GM19438 (cell line): ENCODE results near the gene METRN.
"Not testable (repeated sequence)": the region's sequence is repeated elsewhere in the genome, so short reads cannot be mapped to it uniquely, and the experiment has no call there.

ENCODE experiments used
- ATAC-seq: cut with Tn5 transposase; IDR thresholded peaks from one replicate; pipeline ENCODE4 v1.9.1; 2021; ENCODE audit warnings: low read depth; ENCODE audit not compliant: unreplicated experiment

The METRN gene

DNA sequence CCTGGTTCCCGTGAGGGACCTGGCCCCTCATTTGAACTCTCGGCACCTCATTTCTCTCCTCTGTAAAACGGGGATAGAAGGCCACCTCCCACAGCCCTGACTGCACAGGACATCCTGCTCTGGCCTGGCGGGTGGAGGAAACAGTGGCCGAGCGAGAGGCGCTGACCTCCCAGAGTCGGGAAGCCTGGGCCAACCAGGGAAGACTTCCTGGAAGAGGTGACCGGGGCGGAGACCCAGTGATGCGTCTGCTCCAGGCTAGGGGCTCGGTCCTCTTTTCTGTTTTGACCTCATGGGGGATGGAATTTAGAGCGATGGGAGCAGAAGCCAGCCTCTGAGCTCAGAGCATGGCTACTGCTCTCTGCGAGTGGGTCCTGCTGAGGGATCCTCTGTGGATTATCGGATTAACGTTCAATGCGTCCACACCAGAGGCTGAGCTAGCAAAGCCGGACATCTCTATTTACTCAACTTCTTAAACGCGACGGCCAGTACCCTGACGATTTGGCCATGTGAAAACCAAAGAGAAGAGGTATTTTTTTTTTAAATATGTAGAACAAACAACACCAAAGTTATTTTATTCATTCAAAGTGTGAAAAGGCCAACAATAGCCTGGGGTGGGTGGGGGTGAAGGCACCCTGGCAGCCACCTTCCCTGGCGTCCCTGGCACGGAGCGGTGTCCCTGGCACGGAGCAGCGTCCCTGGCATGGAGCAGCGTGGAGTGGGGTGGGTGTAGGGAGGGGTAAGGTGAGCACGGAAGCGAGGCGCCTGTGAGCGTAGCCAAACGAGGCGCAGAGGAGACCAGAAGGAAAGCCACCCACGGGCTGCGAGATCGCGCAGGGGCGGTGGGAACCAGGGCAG, 36.5 kb downstream of the METRN start:
- no peak for ATAC-seq

DNA sequence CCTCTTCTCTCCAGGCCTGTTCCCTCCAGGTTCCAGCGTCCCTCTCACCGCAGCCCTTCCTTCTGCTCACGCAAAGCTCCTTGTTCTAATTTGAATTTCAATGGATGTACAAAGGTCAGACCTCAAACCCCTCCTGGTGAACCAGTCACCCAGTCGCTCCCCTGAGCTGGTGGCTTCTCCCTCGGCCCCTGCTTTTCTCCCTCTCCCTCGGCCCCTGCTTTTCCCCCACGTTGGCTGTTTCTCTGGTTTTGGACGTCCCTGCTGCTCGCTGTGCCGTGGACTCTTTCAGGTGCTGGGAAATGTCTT, 37.0 kb downstream of the METRN start:
- no peak for ATAC-seq

DNA sequence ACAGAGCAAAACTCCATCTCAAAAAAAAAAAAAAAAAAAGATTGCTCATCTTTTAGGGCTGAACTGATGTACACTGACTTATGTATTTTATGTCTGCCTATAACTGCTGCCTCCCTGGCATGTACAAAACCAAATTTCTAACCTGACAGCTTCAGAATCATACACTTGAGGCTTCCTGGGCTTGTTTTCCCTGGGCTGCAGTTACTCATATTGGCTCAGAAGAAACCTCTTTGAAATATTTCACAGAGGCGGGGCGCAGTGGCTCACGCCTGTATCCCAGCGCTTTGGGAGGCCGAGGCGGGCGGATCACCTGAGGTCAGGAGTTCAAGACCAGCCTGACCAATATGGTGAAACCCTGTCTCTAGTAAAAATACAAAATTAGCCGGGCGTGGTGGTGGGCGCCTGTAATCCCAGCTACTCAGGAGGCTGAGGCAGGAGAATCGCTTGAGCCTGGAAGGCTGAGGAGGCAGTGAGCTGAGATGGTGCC, 39.2 kb downstream of the METRN start:
- not testable (repeated sequence) for ATAC-seq

DNA sequence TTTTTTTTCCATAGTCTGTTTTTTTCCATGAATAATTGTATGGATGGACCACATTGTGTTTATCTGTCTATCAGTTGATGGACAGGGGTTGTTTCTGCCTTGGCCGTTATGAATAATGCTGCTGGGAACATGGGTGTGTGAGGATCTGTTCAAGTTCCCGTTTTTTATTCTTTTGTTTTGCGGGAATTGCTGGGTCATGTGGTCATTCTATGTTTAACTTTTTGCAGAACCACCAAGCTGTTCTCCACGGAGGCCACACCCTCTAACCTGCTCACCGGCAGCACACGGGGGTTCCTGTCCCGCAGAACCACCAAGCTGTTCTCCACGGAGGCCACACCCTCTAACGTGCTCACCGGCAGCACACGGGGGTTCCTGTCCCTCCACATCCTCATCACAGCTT, 39.7 kb downstream of the METRN start:
- ATAC-seq = no peak

DNA sequence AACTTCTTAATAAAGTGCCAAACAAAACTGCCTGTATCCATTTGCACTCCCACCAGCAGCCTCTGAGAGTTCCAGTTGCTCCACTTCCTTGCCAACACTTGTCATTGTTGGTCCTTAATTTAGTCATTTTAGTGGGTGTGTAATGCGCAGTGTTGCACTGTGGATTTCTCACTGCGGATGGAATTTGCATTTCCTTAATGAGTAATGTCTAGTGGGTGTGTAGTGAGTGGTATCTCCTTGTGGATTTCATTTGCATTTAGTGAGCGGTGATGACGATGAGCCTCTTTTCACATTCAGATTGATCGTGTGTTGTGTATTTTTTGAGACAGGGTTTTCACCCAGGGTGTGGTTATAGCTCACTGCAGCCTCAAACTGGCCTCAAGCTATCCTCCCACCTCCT, 41.5 kb downstream of the METRN start:
- no peak for ATAC-seq

DNA sequence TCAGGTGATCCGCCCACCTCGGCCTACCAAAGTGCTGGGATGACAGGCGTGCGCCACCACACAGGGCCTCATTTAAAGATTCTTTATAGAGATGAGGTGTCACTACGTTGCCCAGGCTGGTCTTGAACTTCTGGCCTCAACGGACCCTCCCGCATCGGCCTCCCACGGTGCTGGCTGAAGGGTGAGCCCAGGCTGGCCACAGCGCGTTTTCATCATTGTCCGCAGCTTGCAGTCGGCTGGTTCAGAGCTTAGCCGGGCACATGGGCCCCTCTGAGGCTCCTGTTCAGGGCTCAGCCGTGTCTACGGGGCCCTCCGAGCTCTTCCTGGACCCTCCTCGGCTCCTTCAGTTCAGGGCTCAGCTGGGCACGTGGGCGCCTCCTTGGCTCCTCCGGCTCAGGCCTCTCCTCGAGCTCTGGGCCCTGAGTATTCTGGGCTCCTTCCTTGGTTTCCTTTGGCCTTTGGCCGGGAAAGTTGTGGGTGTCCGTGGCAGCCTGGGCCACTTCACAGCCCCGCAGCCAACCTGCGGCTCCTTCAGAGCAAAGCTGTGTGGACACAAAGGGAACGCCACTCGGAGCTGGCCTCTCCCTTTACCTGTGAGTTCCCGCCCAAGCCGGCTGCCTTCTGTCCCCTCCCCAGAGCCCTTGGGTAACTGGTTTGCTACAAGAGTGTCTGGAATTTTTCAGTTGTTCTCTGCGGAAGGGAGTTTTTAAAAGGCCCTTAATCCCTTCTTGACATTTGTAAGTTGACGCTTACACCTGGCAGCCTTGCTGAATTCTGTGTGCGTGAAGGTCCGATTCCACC, 44.4 kb downstream of the METRN start:
- ATAC-seq = no peak

DNA sequence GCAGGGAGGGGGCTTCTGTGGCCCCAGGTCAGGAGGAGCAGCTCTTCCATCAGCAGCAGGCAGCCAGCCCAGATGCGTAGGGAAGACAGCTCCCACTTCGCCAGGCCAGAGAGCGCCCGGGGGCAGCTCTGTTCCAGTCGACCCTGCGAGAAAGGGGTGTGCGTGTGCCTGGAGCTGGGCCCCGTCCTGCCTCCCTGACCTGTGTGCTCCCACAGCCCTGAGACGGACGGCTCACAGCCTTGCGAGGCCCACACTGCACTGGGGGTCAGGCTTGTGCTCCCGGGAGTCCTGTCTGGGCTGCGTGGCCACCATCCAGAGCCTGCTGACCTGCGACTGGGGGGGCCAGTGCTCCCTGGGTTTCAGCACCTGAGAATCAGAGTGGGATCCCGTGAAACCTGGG, 45.1 kb downstream of the METRN start:
- no peak for ATAC-seq

DNA sequence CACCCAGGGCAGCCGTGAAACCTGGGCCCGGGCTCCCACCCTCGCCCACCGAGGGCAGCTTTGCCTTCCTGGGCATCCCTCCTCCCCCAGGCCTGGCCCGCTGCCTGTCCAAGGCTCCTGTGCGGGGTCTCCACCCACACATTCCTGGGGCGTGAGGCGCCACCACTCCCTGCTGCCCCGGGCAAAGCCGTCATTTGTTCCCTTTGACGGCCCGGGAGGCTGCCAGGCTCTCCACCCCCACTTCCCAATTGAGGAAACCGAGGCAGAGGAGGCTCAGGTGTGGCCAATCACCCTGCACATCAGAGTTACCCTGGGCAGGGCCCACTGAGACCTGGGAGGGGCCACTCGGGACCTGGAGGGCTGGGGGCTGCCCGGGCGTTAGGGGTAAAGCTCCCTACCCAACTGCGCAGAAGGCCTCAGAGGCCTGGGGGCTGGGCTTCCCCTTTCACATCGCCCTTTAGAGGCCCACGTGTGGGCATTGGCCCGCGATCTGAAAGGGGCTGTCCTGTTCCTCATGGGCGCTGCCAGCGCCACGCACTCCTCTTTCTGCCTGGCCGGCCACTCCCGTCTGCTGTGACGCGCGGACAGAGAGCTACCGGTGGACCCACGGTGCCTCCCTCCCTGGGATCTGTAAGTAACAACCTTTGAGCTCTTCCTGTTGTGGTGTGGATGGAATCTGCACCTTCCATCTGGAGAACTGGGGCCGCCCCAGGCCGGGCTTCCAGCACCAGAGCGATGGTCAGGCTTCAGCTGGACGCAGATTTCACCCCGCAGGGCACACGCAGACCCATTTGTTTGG, 45.8 kb downstream of the METRN start, which contains the start of gene MSLN:
TSS of gene MSLN (plus strand) at position 190 of the 799 bp plus-strand sequence. CDS start 1,947 bp downstream, outside the sequence.
- no peak for ATAC-seq

DNA sequence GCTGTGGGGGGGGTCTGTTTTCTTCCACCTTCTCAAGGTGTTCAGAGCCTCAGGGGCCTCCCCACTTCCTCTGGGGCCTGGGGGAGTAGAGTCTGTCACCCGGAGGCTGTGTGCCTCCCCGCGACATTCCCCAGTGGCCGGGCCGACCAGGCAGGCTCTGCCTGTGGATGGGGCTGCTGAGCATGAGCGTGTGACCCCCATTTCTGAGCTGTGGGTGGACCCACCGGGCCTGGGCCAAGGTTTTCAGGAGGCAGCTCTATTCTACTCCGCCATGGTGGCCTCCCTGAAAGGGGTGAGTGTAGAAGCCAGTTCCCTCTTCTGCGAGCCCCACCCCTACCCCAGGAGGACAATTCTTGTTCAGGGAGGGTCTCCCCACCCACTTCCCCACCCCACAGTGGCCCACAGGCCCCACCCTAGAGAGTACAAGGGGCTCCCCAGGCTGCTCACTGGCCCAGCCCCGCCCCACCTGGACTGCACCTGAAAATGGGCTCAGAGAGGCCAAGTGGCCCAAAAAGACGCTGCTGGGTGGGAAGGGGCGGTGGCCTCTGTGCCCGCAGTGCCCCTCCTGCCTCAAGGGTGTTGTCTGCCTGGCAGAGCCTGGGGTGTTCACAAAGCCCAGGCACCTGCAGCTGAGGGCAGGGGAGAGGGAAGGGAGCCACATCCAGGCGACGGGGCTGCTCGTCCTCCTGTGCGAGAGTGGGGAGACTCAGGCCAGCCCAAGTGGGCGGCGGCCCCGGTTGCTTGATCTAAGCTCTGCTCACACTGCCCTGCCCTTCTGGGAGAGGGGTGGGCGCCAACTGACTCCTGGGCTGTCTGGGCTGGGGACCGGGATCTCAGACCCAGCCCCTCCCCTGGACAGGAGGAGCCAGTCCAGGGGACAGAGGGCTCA, 47.0 kb downstream of the METRN start:
- ATAC-seq = no peak

DNA sequence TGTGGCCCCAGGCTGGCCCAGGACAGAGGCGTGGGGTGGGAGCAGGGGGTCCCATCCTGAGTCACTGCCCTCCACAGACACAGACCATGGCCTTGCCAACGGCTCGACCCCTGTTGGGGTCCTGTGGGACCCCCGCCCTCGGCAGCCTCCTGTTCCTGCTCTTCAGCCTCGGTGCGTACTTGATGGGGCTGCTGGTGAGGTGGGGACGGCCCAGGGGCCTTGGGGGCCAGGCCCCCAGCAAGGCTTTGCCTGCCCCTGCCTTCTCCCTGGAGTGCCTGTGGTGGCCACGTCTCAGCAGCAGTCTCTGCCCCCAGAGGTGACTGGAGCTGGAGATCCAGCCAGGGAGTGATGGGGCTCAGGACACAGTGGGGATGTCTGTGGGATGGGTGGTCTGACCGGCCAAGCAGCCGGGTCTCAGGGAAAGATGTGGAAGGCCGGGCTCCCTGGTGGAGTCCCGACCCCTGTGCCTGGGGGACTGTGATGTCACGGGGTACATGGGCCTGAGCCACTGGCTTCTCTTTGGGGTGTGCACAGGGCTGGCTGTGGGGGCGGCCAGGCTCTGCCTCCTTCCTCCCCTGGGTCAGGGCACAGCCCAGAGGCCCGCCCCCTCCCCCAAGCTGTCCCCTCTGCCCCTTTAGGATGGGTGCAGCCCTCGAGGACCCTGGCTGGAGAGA, 47.8 kb downstream of the METRN start:
- ATAC-seq = no peak

DNA sequence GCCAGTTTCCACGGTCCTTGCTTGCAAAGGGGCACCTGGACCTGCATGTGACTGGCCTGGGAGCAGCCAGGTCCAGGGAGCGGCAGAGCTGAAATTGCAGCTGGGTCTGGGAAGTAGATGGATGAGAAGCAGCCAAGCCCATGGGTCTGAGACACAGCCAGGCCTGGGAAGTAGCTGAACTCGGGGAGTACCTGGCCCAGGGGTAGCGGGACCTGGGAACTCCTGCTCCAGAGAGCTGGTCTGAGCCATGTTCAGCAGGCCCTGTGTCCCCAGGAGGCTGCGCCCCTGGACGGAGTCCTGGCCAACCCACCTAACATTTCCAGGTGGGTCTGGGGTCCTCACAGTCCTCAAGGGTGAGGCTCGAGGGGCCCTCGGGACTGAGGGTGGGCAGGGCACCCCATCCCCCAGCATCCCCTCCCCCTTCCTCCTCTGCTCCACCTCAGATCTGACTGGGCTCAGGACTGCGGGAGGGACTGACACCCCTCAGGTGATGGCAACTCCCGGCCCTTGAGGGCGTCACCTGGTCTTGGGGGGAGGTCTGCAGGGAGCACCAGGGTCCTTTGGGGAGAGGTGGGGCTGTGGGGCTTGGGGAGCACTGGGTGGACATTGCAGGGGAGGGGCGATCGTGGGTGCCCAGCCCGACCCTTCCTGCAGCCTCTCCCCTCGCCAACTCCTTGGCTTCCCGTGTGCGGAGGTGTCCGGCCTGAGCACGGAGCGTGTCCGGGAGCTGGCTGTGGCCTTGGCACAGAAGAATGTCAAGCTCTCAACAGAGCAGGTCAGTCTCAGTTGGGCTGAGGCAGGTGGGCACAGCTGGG, 48.7 kb downstream of the METRN start:
- no peak for ATAC-seq

DNA sequence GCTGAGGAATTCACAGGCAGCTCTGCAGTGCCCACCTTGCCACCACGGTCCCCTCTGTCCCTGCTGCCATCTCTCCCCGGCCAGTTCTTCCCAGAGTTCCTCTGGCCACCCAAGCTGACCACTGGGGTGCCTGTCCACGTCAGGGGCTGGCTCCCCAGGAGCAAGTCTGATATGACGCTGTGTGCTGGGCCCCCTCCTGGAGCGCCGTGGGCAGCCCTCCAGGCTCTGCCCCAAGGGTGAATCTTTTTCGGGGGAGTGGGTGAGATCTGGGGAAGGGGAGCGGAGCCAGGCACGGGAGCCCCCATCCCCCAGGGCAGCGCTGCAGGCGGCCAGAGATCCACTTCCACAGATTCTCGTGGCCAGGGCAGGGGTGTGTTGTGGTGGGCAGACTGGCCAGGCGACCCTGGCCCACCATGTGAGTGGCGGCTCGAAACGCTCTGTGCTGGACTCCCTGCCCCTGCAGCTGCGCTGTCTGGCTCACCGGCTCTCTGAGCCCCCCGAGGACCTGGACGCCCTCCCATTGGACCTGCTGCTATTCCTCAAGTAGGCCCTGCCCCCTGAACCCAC, 49.3 kb downstream of the METRN start:
- no peak for ATAC-seq

DNA sequence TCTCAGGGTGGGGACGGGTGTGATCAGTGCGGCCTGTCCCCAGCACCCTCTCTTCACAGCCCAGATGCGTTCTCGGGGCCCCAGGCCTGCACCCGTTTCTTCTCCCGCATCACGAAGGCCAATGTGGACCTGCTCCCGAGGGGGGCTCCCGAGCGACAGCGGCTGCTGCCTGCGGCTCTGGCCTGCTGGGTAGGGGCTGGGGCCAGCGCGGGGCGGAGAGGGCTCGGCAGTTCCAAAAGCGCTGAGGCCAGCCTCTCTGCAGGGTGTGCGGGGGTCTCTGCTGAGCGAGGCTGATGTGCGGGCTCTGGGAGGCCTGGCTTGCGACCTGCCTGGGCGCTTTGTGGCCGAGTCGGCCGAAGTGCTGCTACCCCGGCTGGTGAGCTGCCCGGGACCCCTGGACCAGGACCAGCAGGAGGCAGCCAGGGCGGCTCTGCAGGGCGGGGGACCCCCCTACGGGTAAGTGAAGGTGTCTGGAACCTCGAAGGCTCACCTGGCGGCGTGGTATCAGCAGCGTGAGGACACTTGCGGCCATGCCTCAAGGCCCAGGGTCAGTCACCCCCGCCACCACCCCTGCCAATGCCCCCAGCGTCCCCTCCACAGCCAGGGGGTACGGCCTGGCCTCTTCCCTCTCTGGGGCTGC, 50.0 kb downstream of the METRN start:
- ATAC-seq = no peak

DNA sequence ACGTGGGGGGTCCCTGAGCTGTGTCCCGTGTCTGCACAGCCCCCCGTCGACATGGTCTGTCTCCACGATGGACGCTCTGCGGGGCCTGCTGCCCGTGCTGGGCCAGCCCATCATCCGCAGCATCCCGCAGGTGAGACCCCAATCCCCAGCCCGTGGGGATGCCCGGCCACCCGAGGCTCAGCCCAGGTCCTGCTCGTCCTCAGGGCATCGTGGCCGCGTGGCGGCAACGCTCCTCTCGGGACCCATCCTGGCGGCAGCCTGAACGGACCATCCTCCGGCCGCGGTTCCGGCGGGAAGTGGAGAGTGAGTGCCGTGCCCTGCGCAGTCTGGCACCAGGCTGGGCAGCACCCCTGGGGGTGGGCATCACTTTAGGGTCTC, 50.6 kb downstream of the METRN start:
- no peak for ATAC-seq

DNA sequence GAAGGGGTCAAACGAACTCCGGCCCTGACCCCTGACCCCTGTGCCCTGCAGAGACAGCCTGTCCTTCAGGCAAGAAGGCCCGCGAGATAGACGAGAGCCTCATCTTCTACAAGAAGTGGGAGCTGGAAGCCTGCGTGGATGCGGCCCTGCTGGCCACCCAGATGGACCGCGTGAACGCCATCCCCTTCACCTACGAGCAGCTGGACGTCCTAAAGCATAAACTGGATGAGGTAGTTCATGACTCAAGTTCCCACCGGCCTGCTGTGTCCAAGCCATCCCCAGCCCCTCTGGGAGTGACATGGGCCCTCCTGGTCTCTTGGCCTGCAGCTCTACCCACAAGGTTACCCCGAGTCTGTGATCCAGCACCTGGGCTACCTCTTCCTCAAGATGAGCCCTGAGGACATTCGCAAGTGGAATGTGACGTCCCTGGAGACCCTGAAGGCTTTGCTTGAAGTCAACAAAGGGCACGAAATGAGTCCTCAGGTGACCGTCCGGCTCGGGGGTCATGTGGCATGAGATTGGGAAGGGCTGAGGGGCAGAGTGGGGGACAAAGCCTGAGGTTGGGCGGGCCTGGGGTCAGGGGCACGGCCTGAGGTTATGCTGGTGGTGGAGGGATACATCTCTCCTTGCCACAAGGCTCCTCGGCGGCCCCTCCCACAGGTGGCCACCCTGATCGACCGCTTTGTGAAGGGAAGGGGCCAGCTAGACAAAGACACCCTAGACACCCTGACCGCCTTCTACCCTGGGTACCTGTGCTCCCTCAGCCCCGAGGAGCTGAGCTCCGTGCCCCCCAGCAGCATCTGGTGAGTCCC, 51.3 kb downstream of the METRN start:
- no peak for ATAC-seq

DNA sequence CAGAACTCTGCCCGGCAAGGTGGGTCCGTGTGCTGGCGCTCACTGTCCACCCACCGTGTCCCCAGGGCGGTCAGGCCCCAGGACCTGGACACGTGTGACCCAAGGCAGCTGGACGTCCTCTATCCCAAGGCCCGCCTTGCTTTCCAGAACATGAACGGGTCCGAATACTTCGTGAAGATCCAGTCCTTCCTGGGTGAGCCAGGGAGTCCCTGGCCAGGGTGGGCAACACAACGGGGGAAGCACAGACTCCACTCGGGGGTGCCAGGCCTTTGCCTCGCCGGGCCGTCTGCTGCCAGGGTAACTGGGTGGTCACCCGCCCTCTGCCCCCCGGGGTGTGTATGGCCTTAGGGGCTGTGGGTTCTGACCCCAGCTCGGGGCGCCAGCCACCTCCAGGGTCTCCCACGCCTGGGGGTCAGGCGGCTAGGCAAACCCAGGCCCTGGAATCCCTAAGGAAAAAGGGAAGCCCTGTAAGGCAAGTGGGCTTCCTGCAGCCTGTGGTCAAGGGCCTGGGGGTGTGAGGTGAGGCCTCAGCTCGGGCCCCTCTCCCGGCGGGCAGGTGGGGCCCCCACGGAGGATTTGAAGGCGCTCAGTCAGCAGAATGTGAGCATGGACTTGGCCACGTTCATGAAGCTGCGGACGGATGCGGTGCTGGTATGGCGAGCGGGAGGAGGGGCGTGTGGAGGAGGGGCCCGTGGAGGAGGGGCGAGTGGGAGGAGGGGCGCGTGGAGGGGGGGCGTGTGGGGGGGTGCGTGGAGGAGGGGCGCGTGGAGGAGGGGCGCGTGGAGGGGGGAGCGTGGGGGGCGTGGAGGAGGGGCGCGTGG, 52.1 kb downstream of the METRN start:
- no peak for ATAC-seq
